DMS79 (cell line): Measurements from ENCODE around the gene GPT2.

Source experiments
- DNase-seq: peaks from one replicate; lab custom pipeline; 2025; lab: John Stamatoyannopoulos, UW

The GPT2 gene, protein sequence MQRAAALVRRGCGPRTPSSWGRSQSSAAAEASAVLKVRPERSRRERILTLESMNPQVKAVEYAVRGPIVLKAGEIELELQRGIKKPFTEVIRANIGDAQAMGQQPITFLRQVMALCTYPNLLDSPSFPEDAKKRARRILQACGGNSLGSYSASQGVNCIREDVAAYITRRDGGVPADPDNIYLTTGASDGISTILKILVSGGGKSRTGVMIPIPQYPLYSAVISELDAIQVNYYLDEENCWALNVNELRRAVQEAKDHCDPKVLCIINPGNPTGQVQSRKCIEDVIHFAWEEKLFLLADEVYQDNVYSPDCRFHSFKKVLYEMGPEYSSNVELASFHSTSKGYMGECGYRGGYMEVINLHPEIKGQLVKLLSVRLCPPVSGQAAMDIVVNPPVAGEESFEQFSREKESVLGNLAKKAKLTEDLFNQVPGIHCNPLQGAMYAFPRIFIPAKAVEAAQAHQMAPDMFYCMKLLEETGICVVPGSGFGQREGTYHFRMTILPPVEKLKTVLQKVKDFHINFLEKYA

DNA sequence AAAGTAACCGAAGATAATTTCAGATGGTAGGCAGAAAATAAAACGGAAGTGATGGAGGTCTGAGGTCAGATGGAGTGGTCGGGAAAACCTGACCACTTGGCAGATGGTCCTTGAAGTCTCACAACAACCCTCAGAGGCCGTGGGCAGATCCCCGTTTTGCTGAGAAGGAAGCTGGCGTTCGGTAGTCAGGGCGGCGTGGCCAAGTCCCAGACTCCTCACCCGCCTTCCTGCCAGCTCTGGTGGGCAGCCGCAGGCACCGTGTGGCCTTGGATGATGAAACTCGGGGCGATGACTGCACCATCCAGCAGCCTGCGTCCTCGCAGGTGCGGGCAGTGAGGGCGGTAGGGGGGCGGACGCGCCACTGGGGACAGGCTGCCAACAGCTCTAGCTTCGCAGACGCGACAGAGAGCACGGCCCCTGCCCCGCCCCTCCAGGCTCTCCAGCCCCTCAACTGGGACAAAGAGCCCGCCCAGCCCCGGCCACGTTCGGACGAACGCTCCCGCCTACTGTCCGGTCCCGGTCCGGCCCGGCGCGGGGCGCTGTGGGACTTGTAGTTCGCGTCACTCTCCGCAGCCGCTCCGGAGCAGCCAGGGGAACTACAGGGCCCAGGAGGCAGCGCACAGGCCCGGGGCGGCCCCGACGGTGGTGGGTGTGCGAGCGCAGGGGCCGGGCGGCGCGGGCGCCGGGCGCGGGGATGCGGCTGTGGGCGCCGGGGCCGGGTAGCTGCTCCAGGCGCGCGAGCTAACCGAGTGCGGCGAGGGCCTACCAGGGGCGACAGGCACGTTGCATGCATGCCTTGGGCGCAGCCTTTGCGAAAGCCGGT is at the start of gene GPT2:
TSS of gene GPT2 (plus strand) at position 673 of the 823 bp plus-strand sequence. CDS start 354 bp downstream, outside the sequence.
- peak; percentile 78 for DNase-seq

DNA sequence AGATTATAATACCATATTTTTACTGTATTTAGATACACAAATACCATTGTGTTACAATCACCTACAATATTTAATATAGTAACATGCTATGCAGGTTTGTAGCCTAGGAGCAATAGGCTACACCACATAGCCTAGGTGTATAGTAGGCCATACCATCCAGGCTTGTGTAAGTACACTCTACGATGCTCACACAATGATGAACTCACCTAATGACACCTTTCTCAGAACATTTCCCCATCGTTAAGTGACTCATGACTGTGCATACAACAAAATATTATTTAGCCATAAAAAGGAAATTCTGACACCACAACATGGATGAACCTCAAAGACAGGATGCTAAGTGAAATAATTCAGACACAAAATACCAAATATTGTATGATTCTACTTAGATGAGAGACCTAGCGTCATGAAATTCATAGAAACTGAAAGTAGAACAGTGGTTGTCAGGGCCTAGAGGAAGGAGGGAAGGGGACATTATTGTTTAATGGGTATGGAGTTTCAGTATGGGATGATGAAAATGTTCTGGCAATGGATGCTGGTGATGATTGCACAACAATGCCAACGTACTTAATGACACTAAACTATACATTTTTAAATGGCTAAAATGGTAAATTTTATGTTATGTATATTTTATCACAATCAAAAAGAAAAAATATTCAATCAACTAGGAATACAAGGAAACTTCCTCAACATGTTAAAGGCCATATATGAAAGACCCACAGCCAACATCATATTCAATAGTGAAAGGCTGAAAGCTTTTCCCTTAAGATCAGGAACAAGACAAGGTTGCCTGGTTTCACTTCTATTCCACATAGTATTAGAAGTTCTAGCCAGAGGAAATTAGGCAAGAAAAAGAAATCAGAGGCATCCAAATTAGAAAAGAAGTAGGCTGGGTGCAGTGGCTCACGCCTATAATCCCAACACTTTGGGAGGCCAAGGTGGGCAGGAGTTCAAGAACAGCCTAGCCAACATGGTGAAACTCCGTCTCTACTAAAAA is 47.3 kb upstream of the GPT2 start:
- DNase-seq, result no peak

DNA sequence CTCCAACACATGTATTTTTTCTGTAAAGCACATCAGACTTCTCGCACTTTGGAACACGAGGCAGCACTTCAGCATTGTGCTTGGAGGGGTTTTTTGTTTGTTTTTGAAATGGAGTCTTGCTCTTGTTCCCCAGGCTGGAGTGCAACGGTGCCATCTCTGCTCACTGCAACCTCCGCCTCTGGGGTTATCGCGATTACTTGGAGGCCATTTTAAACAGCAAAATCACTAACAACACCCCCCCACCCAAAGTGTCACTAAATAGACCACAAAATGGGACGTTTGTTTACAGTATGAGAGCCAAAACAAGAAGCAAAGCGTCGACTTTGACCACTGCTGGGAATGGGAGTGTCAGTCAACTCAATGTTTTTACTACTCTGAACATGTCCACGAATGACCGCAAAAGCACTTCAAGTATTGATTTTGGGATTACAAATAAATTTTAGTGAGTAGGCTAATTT is 44.1 kb upstream of the GPT2 start:
- DNase-seq, result no peak

DNA sequence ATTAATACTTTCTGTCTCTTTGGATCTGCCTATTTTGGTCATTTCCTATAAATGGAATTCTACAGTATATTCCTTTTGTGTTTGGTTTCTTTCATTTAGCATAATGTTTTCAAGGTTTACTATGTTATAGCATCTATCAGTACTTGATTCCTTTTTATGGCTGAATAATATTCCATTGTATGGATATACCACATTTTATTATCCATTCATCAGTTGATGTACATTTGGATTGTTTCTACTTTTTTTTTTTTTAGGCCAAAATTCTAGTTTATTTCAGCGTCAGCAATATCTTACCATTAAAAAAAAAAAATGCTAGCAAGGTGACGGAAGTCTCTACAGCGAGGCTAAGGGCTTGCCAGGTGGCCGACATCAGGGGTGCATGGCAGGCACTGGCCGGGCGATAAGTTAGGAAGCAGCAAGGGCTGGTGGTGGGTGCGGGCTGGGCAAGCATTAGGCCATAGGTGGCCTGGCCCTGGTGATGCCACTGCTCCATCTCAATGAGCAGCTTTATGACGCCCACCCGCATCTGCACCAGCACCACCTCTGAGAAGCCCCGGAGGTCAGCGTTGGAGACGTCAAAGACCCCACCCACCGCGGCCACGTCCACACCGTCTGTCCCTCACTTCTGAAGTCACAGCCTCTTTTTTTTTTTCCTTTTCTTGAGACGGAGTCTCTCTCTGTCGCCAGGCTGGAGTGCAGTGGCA is 41.8 kb upstream of the GPT2 start:
- no peak for DNase-seq

DNA sequence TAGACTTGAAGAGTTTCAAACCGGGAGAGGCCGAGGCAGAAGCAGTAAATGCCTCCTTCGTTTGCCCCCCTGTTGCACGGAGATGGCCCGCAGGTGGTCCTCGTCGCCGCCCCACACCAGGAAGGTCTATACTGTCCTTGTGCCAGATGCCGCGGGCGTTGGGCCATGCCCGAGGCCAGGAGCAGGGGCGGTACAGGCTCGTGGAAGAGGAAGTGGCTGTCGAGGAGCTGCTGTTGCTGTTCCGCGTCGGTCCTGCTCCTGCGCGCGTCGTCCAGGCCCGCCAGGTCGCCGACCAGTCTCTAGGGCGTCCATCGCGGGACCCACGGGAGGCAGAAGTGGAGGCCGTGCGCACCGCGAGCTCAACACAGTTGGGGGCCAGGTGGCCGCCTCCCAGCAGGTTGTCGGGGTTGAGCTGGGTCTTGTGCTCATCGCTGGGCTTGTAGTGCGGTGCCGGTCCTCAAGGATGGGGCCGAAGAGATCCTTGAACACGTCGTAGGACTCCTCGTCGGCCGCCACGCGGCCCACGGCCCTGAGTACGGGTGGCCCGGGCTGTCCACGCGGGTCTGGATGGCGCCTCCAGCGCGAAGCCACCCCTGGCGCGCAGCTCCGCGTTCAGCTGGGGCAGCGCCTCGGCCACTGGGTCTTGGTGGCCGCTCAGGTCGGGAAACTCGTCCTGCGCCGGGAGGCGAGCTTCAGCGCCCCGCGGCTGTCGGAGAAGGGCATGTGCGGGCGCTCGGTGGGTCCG is 40.1 kb upstream of the GPT2 start:
- DNase-seq, result no peak

DNA sequence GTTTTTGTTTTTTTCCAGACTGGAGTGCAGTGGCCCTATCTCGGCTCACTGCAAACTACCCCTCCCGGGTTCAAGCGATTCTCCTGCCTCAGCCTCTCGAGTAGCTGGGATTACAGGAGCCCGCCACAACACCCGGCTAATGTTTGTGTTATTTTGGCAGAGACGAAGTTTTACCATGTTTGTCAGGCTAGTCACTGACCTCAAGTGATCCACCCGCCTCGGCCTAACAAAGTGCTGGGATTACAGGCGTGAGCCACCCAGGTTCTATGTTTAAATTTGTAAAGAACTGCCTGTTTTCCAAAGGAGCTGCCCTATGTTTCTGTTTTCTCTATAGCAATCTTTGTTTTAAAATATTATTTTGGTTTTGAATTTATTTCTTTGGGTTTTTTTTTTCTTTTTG is 39.4 kb upstream of the GPT2 start:
- no peak for DNase-seq

DNA sequence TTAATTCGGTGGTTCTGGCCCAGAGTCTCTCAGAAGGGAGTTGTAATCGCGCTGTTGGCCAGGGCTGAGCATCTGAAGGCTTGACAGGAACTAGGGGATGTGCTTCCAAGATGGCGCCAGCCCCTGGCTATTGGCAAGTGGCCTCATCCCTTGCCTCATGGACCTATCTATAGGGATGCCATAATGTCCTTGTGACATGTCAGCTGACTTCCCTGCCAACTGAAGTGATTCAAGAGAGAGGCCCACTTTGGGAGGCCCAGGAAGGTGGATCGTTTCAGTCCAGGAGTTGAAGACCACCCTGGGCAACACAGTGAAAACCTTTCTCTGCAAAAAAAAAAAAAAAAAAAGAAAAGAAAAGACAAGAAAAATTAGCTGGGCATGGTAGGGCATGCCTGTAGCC is 38.2 kb upstream of the GPT2 start:
- no peak for DNase-seq

DNA sequence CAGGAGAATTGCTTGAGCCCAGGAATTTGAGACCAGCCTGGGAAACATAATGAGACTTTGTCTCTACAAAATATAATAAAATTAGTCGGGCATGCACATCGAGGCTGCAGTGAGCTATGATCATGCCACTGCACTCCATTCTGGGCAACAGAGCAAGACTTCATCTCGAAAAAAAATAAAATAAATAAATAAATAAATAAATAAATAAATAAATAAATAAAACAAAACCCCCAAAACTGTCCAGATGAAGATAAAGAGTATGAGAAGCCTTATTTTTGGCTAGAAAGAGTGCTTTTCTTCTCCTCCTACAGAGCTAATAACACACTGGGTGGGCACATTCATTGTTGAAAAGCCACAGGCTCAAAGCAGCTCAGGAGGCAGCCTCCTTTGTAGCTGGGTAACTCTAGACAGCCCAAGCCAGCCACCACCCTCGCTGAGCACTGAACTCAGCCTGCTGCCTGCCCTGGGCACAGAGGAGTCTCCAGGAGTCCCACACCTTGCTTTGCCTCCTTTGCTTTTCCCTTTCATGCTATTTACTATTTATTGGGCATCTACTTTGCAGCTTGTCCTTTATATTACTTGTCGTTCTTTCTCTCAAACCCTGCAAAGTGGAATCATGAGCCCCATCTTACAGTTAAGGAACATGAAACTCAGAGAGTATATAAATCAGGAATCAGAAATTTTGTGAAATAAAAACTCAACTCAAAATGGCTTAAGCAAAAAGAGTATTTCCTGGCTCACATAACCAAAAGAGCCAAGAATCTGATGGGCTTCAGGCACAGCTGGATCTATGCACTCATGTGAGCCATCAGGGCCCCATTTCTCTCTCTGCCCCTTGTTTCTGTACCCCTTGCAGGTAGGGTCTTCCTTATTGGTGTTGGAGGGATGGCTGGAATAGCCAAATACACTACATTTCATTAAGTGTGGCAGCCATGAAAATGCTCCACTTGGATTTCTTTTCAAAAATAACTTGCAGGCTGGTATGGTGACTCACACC is 35.1 kb upstream of the GPT2 start:
- no peak for DNase-seq

DNA sequence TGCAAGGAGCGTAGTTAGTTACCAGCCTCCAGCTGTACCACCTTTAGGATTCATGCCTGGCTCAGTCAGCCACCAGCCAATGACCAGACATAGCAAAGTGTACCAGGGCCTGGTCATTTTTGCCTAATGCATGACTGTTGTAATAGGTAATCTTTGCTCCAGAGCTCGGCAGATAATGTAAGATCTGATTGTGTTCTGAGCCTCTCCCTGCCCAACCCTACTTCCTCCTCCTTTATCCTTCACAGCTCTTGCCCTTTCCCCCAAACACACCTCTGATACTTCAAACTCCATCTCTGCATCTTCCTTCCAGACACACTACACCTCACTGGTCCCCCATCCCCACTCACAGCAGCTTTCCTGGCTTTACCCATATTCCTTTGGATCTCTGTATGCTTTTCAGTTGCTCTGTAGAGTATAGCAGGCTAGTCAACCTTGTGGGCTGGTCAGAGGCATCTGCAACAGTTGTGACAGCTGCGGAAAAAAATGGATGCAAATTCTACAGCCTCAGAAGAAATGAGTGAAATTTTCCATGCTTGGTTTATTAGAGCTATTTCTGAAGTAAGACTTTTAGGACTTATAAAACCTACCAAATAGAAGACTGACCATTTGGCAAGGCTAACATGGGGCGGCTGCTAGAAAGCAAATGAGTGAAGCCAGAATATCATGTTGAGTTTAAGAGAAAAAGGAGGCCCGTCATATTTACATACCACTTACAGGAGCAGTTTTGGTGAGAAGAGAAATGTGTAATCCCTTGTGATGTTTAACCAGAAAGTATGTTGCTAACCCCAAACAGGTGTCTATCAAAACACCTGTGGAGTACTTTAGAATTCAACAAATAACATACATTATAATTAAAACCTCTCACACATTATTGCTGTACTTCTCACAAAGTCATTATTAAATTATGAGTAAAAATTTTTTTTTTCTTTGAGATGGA is 33.3 kb upstream of the GPT2 start:
- no peak for DNase-seq

DNA sequence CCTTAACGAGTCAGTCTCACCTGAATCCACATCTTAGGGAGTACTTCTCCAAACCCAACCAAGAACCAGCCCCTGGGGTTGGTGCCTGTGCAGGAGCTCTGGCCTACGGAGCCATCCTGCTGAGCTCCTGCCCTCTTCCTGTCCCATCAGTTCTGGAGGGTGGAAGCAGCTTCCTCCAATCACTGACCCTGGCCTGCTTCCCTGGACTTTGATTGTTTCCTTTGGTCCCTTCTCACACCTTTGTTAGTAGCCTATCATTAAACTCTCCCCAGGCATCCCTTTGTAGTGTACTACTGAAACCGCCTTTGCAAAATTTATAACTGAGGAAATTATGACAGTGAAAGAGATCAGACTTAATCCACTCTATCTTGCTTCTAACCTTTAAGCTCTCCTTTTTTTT is 32.0 kb upstream of the GPT2 start:
- no peak for DNase-seq

DNA sequence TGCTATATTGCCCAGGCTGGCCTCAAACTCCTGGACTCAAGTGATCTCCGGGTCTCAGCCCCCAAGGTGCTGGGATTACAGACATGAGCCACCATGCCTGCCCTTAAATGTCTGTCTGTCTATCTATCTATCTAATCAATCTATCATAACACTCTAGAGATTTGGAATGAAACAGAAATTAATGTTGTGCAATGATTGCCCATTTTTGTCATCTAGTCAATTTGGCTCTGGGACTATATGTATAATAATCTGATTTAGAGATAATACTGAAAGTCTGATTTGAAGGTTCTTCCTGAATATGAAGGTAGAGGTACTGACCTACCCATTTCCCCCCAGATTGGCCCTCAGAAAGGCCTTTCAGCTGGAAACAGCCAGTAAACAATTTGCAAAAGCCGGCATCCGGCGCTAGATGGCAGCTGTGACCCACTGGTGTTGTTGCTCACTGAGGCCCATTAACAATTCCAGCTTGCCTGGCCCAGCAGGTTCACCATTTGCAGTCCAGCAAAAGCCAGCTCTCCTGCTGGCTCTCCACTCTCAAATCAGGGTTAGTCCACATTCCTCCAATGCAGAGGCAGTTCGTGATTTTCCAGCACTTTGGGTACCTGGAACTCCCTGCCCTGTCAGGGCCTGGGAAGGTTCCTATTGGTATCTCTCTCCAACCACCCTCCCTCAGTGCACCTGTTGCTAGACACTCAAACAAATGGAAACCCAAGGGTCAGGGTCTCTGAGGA is 30.3 kb upstream of the GPT2 start:
- no peak for DNase-seq

DNA sequence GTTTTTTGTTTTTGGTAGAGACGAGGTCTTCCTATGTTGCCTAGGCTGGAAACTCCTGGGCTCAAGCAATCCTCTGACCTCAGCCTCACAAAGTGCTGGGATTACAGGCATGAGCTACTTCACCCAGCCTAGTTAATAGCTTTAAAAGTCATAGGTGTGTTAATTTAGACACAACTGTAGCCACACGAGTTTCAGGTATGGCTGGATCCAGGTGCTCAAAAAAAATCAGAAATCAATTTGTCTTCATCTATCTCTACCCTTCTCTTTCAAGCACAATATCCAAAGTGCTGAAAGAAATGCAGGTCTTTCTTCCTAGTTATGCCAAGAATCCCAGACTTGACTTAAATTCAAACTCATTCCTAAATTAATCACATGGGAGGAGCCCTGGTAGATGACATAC is 29.3 kb upstream of the GPT2 start:
- DNase-seq, result no peak

DNA sequence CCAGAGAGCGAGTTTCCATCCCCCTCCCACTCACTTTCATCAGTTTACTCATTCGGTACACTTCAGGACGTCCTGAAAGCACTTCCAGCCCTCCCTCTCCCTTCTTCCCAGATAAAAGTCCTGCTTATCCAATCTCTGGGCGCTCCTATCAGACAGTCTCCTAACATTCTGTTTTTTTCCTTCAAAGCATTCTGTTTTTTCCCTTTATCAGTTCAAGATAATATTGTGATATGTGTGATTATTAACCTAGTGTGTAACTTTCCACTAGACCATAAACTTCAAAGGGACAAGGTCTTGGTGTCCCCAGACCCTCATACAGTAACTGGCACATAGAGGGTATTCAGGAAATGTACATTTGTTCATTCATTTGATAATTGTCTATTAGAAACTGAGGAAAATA is 28.8 kb upstream of the GPT2 start:
- DNase-seq, result no peak

DNA sequence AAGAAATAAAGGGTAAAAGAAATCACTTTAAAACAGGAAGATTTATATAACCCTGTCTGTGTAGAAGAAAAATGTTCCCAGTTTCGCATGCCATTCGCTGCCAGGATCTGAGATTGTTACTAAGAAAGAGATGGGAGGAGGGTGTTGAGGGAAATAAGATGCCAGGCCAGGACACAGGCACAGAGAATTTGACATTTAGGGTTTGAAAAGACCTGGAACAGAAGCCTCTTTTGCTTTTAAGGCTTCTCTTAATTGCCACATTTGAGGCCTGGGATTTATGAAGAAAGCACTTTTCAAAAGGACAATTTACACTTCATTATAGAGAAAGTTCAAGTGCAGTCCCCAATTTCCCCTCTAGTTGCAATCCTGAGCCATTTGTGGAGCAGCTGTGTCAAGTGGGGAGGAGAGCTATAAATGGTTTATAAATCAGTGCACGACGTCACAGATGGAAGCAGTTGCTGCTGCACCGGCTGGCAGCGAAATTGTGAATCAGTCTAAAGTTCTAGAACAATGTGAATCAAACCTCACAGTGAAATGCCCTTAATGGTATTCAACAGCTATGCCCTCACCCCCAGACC is 26.7 kb upstream of the GPT2 start:
- DNase-seq, result no peak

DNA sequence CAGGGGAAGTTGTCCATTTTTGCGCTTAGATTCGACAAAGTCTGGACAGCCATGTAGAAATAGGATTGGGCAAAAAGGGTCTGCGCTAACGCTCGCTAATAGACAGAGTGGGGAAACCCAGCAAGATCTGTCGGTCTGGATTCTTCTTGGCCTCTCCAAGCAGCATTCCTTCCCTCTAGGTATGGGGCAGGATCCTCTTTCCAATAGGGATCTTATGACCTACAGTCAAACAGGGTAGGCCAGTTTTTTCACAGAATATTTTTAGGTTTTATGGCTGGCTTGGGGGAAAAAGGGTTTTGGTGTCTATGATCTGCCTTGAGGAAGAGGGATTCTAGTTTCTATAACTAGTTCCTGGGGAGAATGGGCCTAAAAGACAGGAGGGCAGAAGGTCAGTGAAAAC is 26.0 kb upstream of the GPT2 start:
- no peak for DNase-seq

DNA sequence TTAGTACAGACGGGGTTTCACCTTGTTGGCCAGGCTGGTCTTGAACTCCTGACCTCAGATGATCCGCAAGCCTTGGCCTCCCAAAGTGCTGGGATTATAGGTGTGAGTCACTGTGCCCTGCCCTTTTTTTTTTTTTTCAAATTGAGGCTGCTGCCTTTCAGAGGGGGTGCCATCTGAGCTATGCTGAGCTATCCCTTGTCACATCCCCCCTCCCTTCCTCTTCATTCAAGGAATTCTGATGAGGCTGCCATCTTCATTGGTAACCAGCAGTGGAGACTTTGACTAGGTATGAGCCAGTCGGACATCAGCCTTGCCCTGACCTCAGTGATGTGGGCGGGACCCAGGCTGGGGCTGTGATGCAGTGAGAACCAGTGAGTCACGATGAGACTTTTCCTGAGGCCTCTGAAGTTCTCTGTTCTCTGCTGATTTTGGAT is 24.4 kb upstream of the GPT2 start:
- DNase-seq, result no peak
